ENCODE results near the gene LRRC42. TPM values are rescaled to one million over a fixed set of nuclear protein-coding genes. Genes with fewer than 3 reads are reported as not detected.

Gene LRRC42
- polyA plus RNA-seq, 2 of the 4 experiments (the other 2 are of a cell fraction): 29.7 to 35.1 TPM

GRCh38 chr1:53905509-53905908 lies 40.6 kb upstream of the LRRC42 start:
- ATAC-seq: no peak
- DNase-seq (ENCODE audit: low read depth in 1 of 2, low spot score in 1 of 2): no peak
- no peak overlapping the region for H3K4me3 ChIP-seq
- H3K4me2 ChIP-seq: no peak overlapping the region
- peaks cover 12% of the 10 kb centered on the region; the same call in 2 of the 3 replicates for H3K4me1 ChIP-seq
- CTCF ChIA-PET: no interaction called here
- no peak overlapping the region for H3K27ac ChIP-seq
- H3K9me3 ChIP-seq: no peaks in the 10 kb centered on the region
- no peak for FAIRE-seq
- TF ChIP-seq PHF8 (IDR thresholded peaks at IDR 0.05; ENCODE audit: borderline replicate concordance, low read depth): no peak
- TF ChIP-seq MAFK (IDR thresholded peaks at IDR 0.05; ENCODE audit: partially characterized antibody): no peak
- TF ChIP-seq HOXA7 (CRISPR knock-in tag; IDR thresholded peaks at IDR 0.05): no peak
- TF ChIP-seq ZFP36 (IDR thresholded peaks at IDR 0.05; ENCODE audit: borderline replicate concordance, partially characterized antibody): no peak
- 87% methylated on average over 8 of the region's 8 CpGs for WGBS (ENCODE audit: missing lambda C conversion rate)
- POLR2A ChIA-PET: interaction anchor here (0.7 kb wide), 1 partner anchor 364 kb away, joined by 4 read pairs; no protein-coding TSS in a partner anchor

DNA sequence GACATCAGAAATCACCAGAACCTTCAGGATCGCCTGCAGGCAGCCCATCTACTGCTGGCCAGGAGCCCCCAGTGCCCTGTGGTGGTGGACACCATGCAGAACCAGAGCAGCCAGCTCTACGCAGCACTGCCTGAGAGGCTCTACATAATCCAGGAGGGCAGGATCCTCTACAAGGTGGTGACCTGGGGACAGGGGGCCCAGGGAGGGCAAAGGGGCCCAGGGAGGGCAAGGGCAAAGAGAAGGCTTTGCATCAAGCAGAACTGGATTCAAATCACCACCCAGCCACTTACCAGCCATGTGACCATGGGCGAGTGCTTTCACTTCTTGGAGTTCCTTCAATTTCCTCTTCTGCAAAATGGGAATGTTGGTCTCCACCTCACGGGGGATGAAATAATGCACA lies 40.0 kb upstream of the LRRC42 start:
- ChIA-PET CTCF (interaction anchor here (0.7 kb wide), 1 partner anchor 41 kb away, joined by 4 read pairs; no protein-coding TSS in a partner anchor), POLR2A (no interaction called here)
- Histone ChIP-seq H3K9me3 (no peaks in the 10 kb centered on the region), H3K4me3 (no peak overlapping the region), H3K4me2 (no peak overlapping the region), H3K27ac (no peak overlapping the region), H3K4me1 (peaks cover 12% of the 10 kb centered on the region; the same call in 2 of the 3 replicates)
- no peak for DNase-seq (ENCODE audit: low read depth in 1 of 2, low spot score in 1 of 2)
- no peak for ATAC-seq
- FAIRE-seq: no peak
- TF ChIP-seq, protein P1, sequence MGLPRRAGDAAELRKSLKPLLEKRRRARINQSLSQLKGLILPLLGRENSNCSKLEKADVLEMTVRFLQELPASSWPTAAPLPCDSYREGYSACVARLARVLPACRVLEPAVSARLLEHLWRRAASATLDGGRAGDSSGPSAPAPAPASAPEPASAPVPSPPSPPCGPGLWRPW (IDR thresholded peaks at IDR 0.05): no peak
- TF ChIP-seq HOXB5 (CRISPR knock-in tag; IDR thresholded peaks at IDR 0.05) (no peak), RARB (CRISPR knock-in tag; IDR thresholded peaks at IDR 0.05) (no peak), CTCF (IDR thresholded peaks at IDR 0.05) (no peak), RCOR1 (IDR thresholded peaks at IDR 0.05; ENCODE audit: low read depth, low read length) (no peak), NFE2L2 (conservative IDR thresholded peaks at IDR 0.05; ENCODE audit: low read length) (no peak), KDM5A (IDR thresholded peaks at IDR 0.05) (no peak), RNF2 (IDR thresholded peaks at IDR 0.05; ENCODE audit: borderline replicate concordance, low read depth) (no peak), EHF (CRISPR knock-in tag; IDR thresholded peaks at IDR 0.05) (no peak), HEYL (CRISPR knock-in tag; IDR thresholded peaks at IDR 0.05) (no peak), JUN (IDR thresholded peaks at IDR 0.05) (no peak), MYC (IDR thresholded peaks at IDR 0.05; ENCODE audit: borderline replicate concordance, low read length) (no peak), BHLHE40 (IDR thresholded peaks at IDR 0.05; ENCODE audit: low read depth, low read length) (no peak), SREBF2 (IDR thresholded peaks at IDR 0.05) (no peak)
- TF ChIP-seq, protein P2, sequence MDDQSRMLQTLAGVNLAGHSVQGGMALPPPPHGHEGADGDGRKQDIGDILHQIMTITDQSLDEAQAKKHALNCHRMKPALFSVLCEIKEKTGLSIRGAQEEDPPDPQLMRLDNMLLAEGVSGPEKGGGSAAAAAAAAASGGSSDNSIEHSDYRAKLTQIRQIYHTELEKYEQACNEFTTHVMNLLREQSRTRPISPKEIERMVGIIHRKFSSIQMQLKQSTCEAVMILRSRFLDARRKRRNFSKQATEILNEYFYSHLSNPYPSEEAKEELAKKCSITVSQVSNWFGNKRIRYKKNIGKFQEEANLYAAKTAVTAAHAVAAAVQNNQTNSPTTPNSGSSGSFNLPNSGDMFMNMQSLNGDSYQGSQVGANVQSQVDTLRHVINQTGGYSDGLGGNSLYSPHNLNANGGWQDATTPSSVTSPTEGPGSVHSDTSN (IDR thresholded peaks at IDR 0.05): no peak
- TF ChIP-seq, protein P3, sequence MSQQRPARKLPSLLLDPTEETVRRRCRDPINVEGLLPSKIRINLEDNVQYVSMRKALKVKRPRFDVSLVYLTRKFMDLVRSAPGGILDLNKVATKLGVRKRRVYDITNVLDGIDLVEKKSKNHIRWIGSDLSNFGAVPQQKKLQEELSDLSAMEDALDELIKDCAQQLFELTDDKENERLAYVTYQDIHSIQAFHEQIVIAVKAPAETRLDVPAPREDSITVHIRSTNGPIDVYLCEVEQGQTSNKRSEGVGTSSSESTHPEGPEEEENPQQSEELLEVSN (IDR thresholded peaks at IDR 0.05; ENCODE audit: borderline replicate concordance, low read depth): no peak
- TF ChIP-seq, protein P4, sequence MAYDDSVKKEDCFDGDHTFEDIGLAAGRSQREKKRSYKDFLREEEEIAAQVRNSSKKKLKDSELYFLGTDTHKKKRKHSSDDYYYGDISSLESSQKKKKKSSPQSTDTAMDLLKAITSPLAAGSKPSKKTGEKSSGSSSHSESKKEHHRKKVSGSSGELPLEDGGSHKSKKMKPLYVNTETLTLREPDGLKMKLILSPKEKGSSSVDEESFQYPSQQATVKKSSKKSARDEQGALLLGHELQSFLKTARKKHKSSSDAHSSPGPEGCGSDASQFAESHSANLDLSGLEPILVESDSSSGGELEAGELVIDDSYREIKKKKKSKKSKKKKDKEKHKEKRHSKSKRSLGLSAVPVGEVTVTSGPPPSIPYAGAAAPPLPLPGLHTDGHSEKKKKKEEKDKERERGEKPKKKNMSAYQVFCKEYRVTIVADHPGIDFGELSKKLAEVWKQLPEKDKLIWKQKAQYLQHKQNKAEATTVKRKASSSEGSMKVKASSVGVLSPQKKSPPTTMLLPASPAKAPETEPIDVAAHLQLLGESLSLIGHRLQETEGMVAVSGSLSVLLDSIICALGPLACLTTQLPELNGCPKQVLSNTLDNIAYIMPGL (CRISPR knock-in tag; IDR thresholded peaks at IDR 0.05; ENCODE audit: borderline replicate concordance): no peak
- WGBS (ENCODE audit: missing lambda C conversion rate): 92% methylated on average over 4 of the region's 4 CpGs

All from A549 (cell line).